GM10266 (cell line): Measurements from ENCODE around the gene SUSD6.

Experiments
- DNase-seq: peaks from one replicate; pipeline ENCODE4 v3.0.0; 2012; ENCODE audit errors: extremely low spot score
- CTCF ChIP-seq: IDR thresholded peaks from 2 replicates; pipeline ENCODE4 v1.5.1; 2012; ENCODE audit warnings: mild to moderate bottlenecking, low read depth; ENCODE audit not compliant: control insufficient read depth, insufficient read depth; ENCODE audit errors: missing control alignments

The SUSD6 gene

GRCh38 chr14:69613312-69614073 is 2.1 kb downstream of the SUSD6 start:
- no peak for TF ChIP-seq CTCF
- DNase-seq, result no peak

- no peak for TF ChIP-seq CTCF
- no peak for DNase-seq
Measured at GRCh38 chr14:69614592-69614991, 3.2 kb downstream of the SUSD6 start.

- TF ChIP-seq CTCF, result no peak
Measured at GRCh38 chr14:69615121-69615495, 3.7 kb downstream of the SUSD6 start.

GRCh38 chr14:69615496-69616407 is 4.4 kb downstream of the SUSD6 start:
- TF ChIP-seq CTCF, result no peak
- peak; percentile 68 for DNase-seq

More at GRCh38 chr14:69615121-69615495, 3.7 kb downstream of the SUSD6 start:
- no peak for DNase-seq

- TF ChIP-seq CTCF, result no peak
- no peak for DNase-seq
Measured at GRCh38 chr14:69616408-69616773, 5.0 kb downstream of the SUSD6 start.

GRCh38 chr14:69617796-69618195 is 6.4 kb downstream of the SUSD6 start:
- no peak for DNase-seq
- TF ChIP-seq CTCF, result no peak

- no peak for TF ChIP-seq CTCF
- DNase-seq, result no peak
Measured at GRCh38 chr14:69619012-69619411, 7.6 kb downstream of the SUSD6 start.
